ENCODE results near the gene RAVER1.

The RAVER1 gene

DNA sequence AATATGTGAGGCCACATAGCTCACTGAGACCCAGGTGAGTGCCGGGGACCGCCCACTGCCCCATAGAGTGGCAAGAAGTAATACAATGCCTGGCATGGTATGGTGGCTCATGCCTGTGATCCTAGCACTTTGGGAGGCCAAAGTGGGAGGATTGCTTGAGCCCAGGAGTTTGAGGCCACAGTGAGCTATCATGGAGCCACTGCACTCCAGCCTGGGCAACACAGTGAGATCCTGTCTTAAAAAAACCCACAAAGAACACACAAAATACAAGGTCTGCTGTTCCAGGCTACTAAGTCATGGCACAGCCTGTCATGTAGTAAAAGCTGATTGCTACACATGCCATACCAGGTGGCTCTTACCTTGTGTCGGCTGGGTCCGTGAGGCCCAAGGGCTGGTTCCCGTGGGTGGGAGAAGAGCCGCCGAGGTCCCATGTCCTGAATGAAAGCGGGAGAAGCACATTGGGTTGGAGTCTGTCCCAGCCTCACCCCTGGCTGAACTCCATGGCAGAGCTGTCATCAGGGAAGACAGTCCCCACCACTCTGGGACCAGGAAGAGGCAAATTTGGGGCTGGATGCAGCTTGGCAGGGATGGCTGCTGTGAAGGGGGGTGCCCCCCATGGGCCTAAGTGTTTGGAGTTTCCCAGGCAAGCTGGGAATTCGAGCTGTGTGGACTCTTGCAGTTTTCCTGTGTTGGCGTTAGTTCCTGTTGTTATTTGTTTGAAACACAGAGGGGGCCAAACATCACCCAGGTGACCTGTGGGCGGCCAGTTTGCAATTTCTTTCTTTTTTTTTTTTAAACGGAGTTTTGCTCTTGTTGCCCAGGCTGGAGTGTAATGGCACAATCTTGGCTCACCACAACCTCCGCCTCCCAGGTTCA lies 14.3 kb downstream of the RAVER1 start:
- no peak overlapping the region for H3K9ac ChIP-seq (ENCODE audit: low read depth in 1 of 2, low read length in 2 of 2)
- no peaks in the 10 kb centered on the region for H3K9me3 ChIP-seq (ENCODE audit: control insufficient read depth in 1 of 2, low read length in 2 of 2)
- no peaks in the 10 kb centered on the region for H3K27me3 ChIP-seq (ENCODE audit: control insufficient read depth in 1 of 2, insufficient read depth in 2 of 2, low read length in 2 of 2)
- peaks cover 24 to 57% of the 10 kb centered on the region in 2 donors for H3K36me3 ChIP-seq (ENCODE audit: control insufficient read depth in 1 of 2, insufficient read depth in 2 of 2, low read length in 2 of 2)
- H3K4me3 ChIP-seq (ENCODE audit: low read depth in 1 of 2, low read length in 2 of 2), result no peak overlapping the region
- H3K4me1 ChIP-seq (ENCODE audit: control insufficient read depth in 1 of 2, insufficient read depth in 2 of 2, low read length in 2 of 2), result peaks cover 35 to 38% of the 10 kb centered on the region in 2 donors
- H3K27ac ChIP-seq (ENCODE audit: low read depth, low read length), result no peak overlapping the region

DNA sequence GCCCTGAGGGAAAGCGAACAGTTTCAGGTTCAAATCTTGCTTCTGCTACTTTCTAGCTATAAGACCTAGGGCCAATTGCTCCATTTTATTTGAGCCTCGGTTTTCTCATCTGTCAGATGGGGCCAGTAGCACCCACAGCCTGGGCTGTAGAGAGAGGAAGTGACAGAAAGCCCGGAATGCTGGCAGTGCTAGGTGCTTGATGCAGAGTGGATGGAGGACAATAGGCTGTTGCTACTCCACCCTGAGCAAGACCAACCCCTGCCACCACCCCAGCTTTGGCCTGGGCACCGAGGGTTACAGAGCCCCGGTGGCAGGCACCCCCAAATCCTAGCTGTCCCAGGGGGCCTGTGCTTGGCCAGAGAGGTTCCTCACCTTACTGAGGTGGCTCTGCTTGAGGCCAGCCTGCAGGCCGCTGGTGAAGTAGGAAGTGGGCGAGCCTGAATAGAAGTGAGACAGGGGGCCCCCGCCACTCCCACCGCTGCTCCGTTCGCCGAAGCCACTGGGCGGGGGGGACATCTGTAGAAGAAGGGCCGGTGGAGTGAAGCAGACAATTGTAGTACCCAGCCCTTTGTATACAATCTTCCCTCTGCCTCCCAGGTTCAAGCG lies 15.4 kb downstream of the RAVER1 start:
- Histone ChIP-seq H3K9ac (ENCODE audit: low read depth in 1 of 2, low read length in 2 of 2) (no peak overlapping the region), H3K4me3 (ENCODE audit: low read depth in 1 of 2, low read length in 2 of 2) (no peak overlapping the region), H3K9me3 (ENCODE audit: control insufficient read depth in 1 of 2, low read length in 2 of 2) (no peaks in the 10 kb centered on the region), H3K36me3 (ENCODE audit: control insufficient read depth in 1 of 2, insufficient read depth in 2 of 2, low read length in 2 of 2) (peaks cover 24 to 46% of the 10 kb centered on the region in 2 donors), H3K4me1 (ENCODE audit: control insufficient read depth in 1 of 2, insufficient read depth in 2 of 2, low read length in 2 of 2) (peaks cover 33 to 35% of the 10 kb centered on the region in 2 donors), H3K27ac (ENCODE audit: low read depth, low read length) (no peak overlapping the region), H3K27me3 (ENCODE audit: control insufficient read depth in 1 of 2, insufficient read depth in 2 of 2, low read length in 2 of 2) (no peaks in the 10 kb centered on the region)

DNA sequence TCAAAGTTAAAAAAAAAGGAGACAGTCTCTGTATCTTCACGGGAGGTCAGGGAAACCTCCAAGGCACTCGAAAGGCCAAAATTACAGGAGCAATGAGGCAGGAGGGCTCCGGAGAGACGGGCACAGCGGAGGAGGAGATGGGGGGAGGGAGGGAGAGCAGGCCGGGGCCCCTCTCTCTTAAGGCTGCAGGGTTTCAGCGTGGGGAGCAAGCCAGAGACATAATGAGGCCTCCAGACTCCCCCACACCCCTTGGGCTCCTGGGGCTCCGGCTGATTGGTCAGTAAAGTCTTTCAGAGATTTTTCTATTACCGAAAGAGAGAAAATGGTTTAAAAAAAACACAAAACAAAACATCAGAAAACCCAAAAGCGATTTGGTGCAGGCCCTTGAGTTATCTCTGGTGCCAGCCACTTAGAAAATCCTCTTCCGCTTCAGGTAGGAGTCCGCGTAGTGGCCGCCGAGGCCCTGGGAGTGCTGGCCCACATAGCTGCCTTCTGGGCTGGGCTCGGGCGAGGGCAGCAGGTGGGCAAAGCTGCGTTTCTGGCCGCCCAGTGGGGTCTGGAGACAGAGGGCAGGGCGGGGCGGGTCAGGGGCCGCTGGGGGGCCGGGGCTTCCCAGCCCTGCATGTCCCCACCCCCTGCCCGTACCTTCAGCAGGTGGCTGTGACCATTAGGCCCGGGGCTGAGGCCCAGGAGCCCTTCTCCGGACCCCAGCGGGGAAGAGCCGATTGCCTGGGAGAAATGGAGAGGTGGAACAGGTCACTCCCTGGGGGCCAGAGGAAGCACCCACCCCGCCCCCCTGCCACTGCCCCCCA lies 16.1 kb downstream of the RAVER1 start:
- Histone ChIP-seq H3K27me3 (ENCODE audit: control insufficient read depth in 1 of 2, insufficient read depth in 2 of 2, low read length in 2 of 2) (no peaks in the 10 kb centered on the region), H3K4me3 (ENCODE audit: low read depth in 1 of 2, low read length in 2 of 2) (no peak overlapping the region), H3K9me3 (ENCODE audit: control insufficient read depth in 1 of 2, low read length in 2 of 2) (no peaks in the 10 kb centered on the region), H3K9ac (ENCODE audit: low read depth in 1 of 2, low read length in 2 of 2) (no peak overlapping the region), H3K27ac (ENCODE audit: low read depth, low read length) (no peak overlapping the region), H3K4me1 (ENCODE audit: control insufficient read depth in 1 of 2, insufficient read depth in 2 of 2, low read length in 2 of 2) (peaks cover 26 to 28% of the 10 kb centered on the region in 2 donors), H3K36me3 (ENCODE audit: control insufficient read depth in 1 of 2, insufficient read depth in 2 of 2, low read length in 2 of 2) (peaks cover 20 to 39% of the 10 kb centered on the region in 2 donors)

DNA sequence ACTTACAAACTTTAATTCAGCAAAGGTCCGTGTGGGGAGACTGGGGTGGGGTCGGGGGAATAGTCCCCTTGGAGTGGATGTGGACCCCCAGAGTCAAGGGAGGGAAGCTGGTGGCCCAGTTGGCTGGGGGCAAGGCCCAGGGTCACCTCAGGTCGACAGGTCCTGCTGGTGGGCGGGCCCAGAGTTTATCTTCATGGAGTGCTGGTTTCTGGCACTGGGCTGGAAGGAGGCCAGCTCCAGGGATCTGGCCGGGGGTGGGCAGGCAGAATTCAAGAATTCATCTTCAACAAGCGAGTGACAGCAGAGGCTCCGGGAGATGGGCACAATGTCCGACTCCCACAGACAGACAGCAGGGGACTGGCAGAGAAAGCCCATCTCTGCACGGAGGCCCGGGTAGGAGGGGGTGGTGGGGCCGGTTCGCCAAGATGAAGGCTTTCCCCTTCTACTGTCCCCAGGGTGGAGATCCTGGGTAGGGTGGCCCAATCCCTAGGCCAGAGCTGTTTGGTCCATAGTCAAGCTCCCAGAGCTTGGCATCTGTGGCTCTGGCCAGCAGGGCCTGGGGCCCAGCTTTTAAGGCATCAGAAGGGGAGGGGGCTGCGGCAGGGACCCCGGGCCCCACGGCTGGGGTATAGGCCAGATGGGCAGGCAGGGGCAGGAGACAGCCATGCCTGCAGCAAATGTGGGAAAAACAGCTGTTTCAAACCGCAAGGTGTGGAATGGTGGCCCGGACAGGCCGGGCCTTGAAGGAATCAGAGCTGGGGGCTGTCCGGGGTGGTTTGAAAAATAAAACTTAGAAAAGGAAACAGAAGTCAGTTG lies 16.9 kb downstream of the RAVER1 start:
- no peak overlapping the region for H3K27ac ChIP-seq (ENCODE audit: low read depth, low read length)
- H3K9ac ChIP-seq (ENCODE audit: low read depth in 1 of 2, low read length in 2 of 2), result no peak overlapping the region
- peaks cover 18 to 26% of the 10 kb centered on the region in 2 donors for H3K4me1 ChIP-seq (ENCODE audit: control insufficient read depth in 1 of 2, insufficient read depth in 2 of 2, low read length in 2 of 2)
- H3K4me3 ChIP-seq (ENCODE audit: low read depth in 1 of 2, low read length in 2 of 2), result peak overlapping the region; percentile 78 to 88
- H3K9me3 ChIP-seq (ENCODE audit: control insufficient read depth in 1 of 2, low read length in 2 of 2), result no peaks in the 10 kb centered on the region
- peaks cover 20 to 33% of the 10 kb centered on the region in 2 donors for H3K36me3 ChIP-seq (ENCODE audit: control insufficient read depth in 1 of 2, insufficient read depth in 2 of 2, low read length in 2 of 2)
- no peaks in the 10 kb centered on the region for H3K27me3 ChIP-seq (ENCODE audit: control insufficient read depth in 1 of 2, insufficient read depth in 2 of 2, low read length in 2 of 2)

DNA sequence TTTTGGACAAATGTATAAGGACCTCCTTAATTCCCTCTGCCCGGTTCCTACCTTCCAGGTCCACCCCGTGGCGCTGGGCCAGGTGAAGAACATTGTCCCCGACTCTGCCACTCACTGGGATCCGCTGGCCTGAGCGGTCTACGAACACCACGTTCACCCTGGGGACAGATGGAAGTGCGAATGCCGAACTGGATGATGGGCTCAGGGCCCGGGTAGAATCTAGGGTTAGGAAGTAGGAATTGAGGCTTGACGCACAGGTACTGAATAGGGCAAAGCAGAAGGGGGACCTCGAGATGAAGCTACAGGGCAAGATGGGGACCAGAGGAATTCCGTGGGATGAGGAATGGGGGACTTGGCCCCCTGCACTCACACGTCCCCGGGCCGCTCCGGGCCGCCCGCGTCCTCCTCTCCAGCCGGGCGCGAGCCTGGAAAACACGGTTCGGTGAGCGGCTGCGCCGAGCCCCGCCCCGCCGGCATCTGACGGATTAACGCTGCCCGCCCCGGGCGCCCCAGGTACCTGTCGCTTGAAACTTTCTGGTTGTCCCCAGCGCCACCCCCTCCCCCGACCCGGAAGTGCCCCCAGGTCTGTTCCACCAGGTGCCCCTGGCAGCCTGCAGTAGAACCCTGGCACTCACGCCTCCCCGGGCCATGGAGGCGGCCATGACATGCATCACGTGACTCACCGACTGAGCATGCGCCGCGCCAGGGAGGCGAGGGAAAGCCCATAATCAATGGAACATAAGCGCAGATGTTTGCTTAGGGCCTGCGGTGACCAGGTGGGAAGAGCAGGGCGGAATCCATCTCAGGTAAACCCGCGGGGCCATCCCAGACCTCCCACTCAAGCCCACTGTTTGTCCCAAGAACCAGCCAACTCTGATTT lies 17.8 kb downstream of the RAVER1 start, which contains the start of gene FDX2:
Gene FDX2, minus strand, starts transcription at position 681 of the 880 bp plus-strand sequence. Its CDS starts 19 bp downstream, at position 662.
- peaks cover 10 to 18% of the 10 kb centered on the region in 2 donors for H3K4me1 ChIP-seq (ENCODE audit: control insufficient read depth in 1 of 2, insufficient read depth in 2 of 2, low read length in 2 of 2)
- peak within 1 kb of the TSS; percentile 34 to 58 for H3K9ac ChIP-seq (ENCODE audit: low read depth in 1 of 2, low read length in 2 of 2)
- no peaks in the 10 kb centered on the region for H3K27me3 ChIP-seq (ENCODE audit: control insufficient read depth in 1 of 2, insufficient read depth in 2 of 2, low read length in 2 of 2)
- H3K27ac ChIP-seq (ENCODE audit: low read depth, low read length), result no peak within 1 kb of the TSS
- H3K9me3 ChIP-seq (ENCODE audit: control insufficient read depth in 1 of 2, low read length in 2 of 2), result no peaks in the 10 kb centered on the region
- peaks cover 20 to 27% of the 10 kb centered on the region in 2 donors for H3K36me3 ChIP-seq (ENCODE audit: control insufficient read depth in 1 of 2, insufficient read depth in 2 of 2, low read length in 2 of 2)
- H3K4me3 ChIP-seq (ENCODE audit: low read depth in 1 of 2, low read length in 2 of 2), result peak within 1 kb of the TSS; percentile 78 to 88

DNA sequence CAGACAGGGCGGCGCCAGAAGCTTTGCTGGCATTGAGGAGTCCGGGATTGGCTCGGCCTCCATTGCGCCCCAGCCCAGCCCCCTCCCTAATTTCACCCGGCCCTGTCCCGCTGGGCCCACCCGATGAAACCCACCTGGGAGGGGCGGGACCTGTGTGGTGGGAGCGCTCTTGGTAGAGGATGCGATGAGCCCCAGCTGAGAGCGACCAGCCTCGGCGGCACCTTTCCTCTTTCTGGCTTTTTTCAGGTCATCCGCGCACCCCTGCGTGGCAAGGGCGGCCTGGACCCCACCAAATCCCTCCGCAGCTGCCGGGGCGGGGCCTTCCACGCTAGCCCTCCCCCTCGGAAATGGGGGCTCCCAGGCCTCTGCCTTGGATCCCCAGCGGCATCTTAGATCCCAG lies 23.9 kb downstream of the RAVER1 start, which contains the start of gene ZGLP1:
Gene ZGLP1, minus strand, starts transcription at position 393 of the 400 bp plus-strand sequence.
- no peak within 1 kb of the TSS for H3K4me3 ChIP-seq (ENCODE audit: low read depth in 1 of 2, low read length in 2 of 2)
- no peak within 1 kb of the TSS for H3K27ac ChIP-seq (ENCODE audit: low read depth, low read length)
- no peaks in the 10 kb centered on the region for H3K27me3 ChIP-seq (ENCODE audit: control insufficient read depth in 1 of 2, insufficient read depth in 2 of 2, low read length in 2 of 2)
- peaks cover 0 to under 1% of the 10 kb centered on the region in 2 donors for H3K4me1 ChIP-seq (ENCODE audit: control insufficient read depth in 1 of 2, insufficient read depth in 2 of 2, low read length in 2 of 2)
- no peaks in the 10 kb centered on the region for H3K9me3 ChIP-seq (ENCODE audit: control insufficient read depth in 1 of 2, low read length in 2 of 2)
- no peaks in the 10 kb centered on the region for H3K36me3 ChIP-seq (ENCODE audit: control insufficient read depth in 1 of 2, insufficient read depth in 2 of 2, low read length in 2 of 2)
- H3K9ac ChIP-seq (ENCODE audit: low read depth in 1 of 2, low read length in 2 of 2), result no peak within 1 kb of the TSS

DNA sequence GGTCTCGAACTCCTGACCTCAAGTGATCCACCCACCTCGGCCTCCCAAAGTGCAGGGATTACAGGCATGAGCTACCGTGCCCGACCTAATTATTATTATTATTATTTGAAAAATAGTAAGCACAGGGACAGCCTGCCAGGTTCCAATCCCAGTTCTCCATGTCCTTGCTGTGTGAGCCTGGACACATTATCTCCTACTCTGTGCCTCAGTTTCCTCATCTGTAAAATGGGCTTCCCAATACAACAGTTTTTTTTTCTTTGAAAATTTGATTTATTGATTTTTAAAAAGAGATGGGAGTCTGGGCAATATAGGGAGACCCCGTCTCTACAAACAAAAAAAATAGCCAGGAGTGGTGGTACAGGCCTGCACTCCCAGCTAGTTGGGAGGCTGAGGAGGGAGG lies 27.0 kb downstream of the RAVER1 start:
- H3K27ac ChIP-seq (ENCODE audit: low read depth, low read length), result no peak overlapping the region
- H3K27me3 ChIP-seq (ENCODE audit: control insufficient read depth in 1 of 2, insufficient read depth in 2 of 2, low read length in 2 of 2), result no peaks in the 10 kb centered on the region
- no peak overlapping the region for H3K9ac ChIP-seq (ENCODE audit: low read depth in 1 of 2, low read length in 2 of 2)
- H3K4me3 ChIP-seq (ENCODE audit: low read depth in 1 of 2, low read length in 2 of 2), result no peak overlapping the region
- no peaks in the 10 kb centered on the region for H3K9me3 ChIP-seq (ENCODE audit: control insufficient read depth in 1 of 2, low read length in 2 of 2)
- no peaks in the 10 kb centered on the region for H3K36me3 ChIP-seq (ENCODE audit: control insufficient read depth in 1 of 2, insufficient read depth in 2 of 2, low read length in 2 of 2)
- no peaks in the 10 kb centered on the region for H3K4me1 ChIP-seq (ENCODE audit: control insufficient read depth in 1 of 2, insufficient read depth in 2 of 2, low read length in 2 of 2)

DNA sequence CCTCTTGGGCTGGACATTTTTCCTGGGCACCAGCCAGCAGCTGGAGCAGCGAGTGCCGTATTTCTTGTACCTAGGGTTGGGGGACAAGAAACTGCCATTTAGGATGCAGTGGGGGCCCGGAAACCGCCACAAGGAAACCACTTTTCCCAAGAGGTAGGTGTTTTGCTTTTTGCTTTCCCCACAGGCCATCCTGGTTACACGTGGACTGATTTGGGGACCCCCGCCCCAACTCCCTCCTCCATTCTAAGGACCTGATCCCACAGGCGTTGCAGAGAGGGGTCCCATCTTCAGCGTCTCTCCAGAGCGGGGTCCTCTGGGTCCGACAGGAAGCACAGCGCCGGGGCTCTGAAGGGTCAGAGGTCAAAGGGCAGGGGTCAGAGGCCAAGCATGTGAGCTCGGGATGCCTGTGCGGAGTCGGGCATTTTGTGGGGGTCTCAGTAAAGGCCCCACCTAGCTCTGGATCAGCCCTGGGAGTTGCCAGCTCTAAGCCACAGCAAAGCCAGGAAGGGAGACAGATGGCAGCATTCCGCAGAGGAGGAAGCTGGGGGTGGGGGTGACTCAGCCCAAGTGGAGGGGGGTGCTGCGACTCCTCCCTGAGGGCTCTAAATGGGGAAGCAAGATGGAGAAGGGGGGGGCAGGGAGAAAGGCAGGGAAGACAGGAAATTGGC lies 28.1 kb downstream of the RAVER1 start:
- no peak overlapping the region for H3K27ac ChIP-seq (ENCODE audit: low read depth, low read length)

More for the DNA sequence above, 28.1 kb downstream of the RAVER1 start:
- Histone ChIP-seq H3K9ac (ENCODE audit: low read depth in 1 of 2, low read length in 2 of 2) (no peak overlapping the region), H3K36me3 (ENCODE audit: control insufficient read depth in 1 of 2, insufficient read depth in 2 of 2, low read length in 2 of 2) (no peaks in the 10 kb centered on the region), H3K4me3 (ENCODE audit: low read depth in 1 of 2, low read length in 2 of 2) (no peak overlapping the region), H3K4me1 (ENCODE audit: control insufficient read depth in 1 of 2, insufficient read depth in 2 of 2, low read length in 2 of 2) (no peaks in the 10 kb centered on the region), H3K9me3 (ENCODE audit: control insufficient read depth in 1 of 2, low read length in 2 of 2) (no peaks in the 10 kb centered on the region), H3K27me3 (ENCODE audit: control insufficient read depth in 1 of 2, insufficient read depth in 2 of 2, low read length in 2 of 2) (no peaks in the 10 kb centered on the region)

All from duodenal mucosa (tissue), 2 donors.